Measurements from ENCODE around the gene CST9.

GRCh38 chr20:23636908-23637281 lies 31.2 kb upstream of the CST9 start:
- TF ChIP-seq EZH2 (IDR thresholded peaks at IDR 0.05; ENCODE audit: low read depth, low read length, severe bottlenecking) (no peak), CTCF (IDR thresholded peaks at IDR 0.05; ENCODE audit: control extremely low read depth in 1 of 3, insufficient read depth in 1 of 3, low read depth in 1 of 3, low read length in 3 of 3) (no peak), EP300 (IDR thresholded peaks at IDR 0.05; ENCODE audit: borderline replicate concordance in 1 of 2, low read depth in 2 of 2, low read length in 2 of 2) (no peak), TEAD4 (IDR thresholded peaks at IDR 0.05; ENCODE audit: low read depth, low read length) (no peak), POLR2A (IDR thresholded peaks at IDR 0.05; ENCODE audit: control extremely low read depth in 1 of 2, low read depth in 2 of 2, low read length in 2 of 2) (no peak), RFX5 (IDR thresholded peaks at IDR 0.05; ENCODE audit: borderline replicate concordance, low read depth, low read length) (no peak), SP1 (IDR thresholded peaks at IDR 0.05; ENCODE audit: low read depth, low read length) (no peak), POLR2AphosphoS5 (IDR thresholded peaks at IDR 0.05; ENCODE audit: low read depth, low read length) (no peak)
- TF ChIP-seq, protein P1, sequence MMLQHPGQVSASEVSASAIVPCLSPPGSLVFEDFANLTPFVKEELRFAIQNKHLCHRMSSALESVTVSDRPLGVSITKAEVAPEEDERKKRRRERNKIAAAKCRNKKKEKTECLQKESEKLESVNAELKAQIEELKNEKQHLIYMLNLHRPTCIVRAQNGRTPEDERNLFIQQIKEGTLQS (IDR thresholded peaks at IDR 0.05; ENCODE audit: insufficient read depth, low read depth, low read length): no peak
